DLD1 (cell line): Measurements from ENCODE around the gene ZNF780B.
"Not testable (repeated sequence)": the region's sequence is repeated elsewhere in the genome, so short reads cannot be mapped to it uniquely, and the experiment has no call there.

Source experiments
- in situ Hi-C: cut with HindIII; loops from 2 replicates; pipeline ENCODE4 v1.10.0; 2017; ENCODE audit warnings: low sequenced_read_pairs

ZNF780B gene

GRCh38 chr19:40053491-40053890 is 2.5 kb downstream of the ZNF780B start:
- in situ Hi-C loops = no loop called here

GRCh38 chr19:40041718-40042117 is 14.3 kb downstream of the ZNF780B start:
- in situ Hi-C loops = not testable (repeated sequence)

- in situ Hi-C loops = not testable (repeated sequence)
These were observed 18.0 kb downstream of the ZNF780B start for GRCh38 chr19:40038047-40038446.

- in situ Hi-C loops = no loop called here
These were observed 20.0 kb downstream of the ZNF780B start for GRCh38 chr19:40035996-40036395.

GRCh38 chr19:40033989-40034560 is 22.0 kb downstream of the ZNF780B start:
- in situ Hi-C loops = no loop called here

GRCh38 chr19:40026597-40026970 is 29.4 kb downstream of the ZNF780B start:
- in situ Hi-C loops = no loop called here

- in situ Hi-C loops = no loop called here
These were observed 30.0 kb downstream of the ZNF780B start for GRCh38 chr19:40025938-40026596.

GRCh38 chr19:40023969-40024368 is 32.1 kb downstream of the ZNF780B start:
- in situ Hi-C loops = no loop called here

GRCh38 chr19:40013991-40014390 is 42.0 kb downstream of the ZNF780B start:
- in situ Hi-C loops = no loop called here

GRCh38 chr19:40009674-40010073 is 46.4 kb downstream of the ZNF780B start:
- in situ Hi-C loops = no loop called here

- in situ Hi-C loops = no loop called here
These were observed 49.7 kb downstream of the ZNF780B start for GRCh38 chr19:40006273-40006691.

GRCh38 chr19:40005691-40006272 is 50.2 kb downstream of the ZNF780B start:
- in situ Hi-C loops = no loop called here

GRCh38 chr19:39998501-39998900 is 57.5 kb downstream of the ZNF780B start:
- in situ Hi-C loops = no loop called here

- in situ Hi-C loops = no loop called here
These were observed 58.3 kb downstream of the ZNF780B start for GRCh38 chr19:39997638-39998216.

GRCh38 chr19:39996811-39997637 is 59.0 kb downstream of the ZNF780B start, which contains the start of gene ZNF546:
Gene ZNF546, plus strand, starts transcription at chr19:39997060. Its CDS starts 1,267 bp downstream, at chr19:39998327.
- in situ Hi-C loops = no loop called here

GRCh38 chr19:39996218-39996810 is 59.7 kb downstream of the ZNF780B start:
- in situ Hi-C loops = no loop called here

GRCh38 chr19:39995794-39996193 is 60.2 kb downstream of the ZNF780B start:
- in situ Hi-C loops = no loop called here

- in situ Hi-C loops = no loop called here
These were observed 61.7 kb downstream of the ZNF780B start for GRCh38 chr19:39994361-39994760.

- in situ Hi-C loops = no loop called here
These were observed 62.4 kb downstream of the ZNF780B start for GRCh38 chr19:39993605-39994004.

GRCh38 chr19:39987596-39987995 is 68.4 kb downstream of the ZNF780B start:
- in situ Hi-C loops = no loop called here

GRCh38 chr19:39987167-39987566 is 68.9 kb downstream of the ZNF780B start:
- in situ Hi-C loops = no loop called here
